Lung microvascular endothelial cell (primary cell): ENCODE results near the gene OTX1. TPM values are rescaled to one million over a fixed set of nuclear protein-coding genes. Genes with fewer than 3 reads are reported as not detected.
A peak's percentile ranks its signal among the peaks of the same experiment; 100 is the strongest.

Experiments
- DNase-seq, 2 donors: peaks; one replicate each; pipeline versions ENCODE4 v3.0.0 to v3.0.0-alpha.2; 2010; ENCODE audit warnings: low read depth in 2 of 2
- total RNA-seq: library from RNA; depleted of rRNA; stranded (reverse); fragments of >200 nt; gene quantifications from 2 replicates; pipeline ENCODE4 v1.2.1, GENCODE V29; 2014

Gene OTX1
- total RNA-seq, 1 donor from 2014 or later, result not detected

DNA sequence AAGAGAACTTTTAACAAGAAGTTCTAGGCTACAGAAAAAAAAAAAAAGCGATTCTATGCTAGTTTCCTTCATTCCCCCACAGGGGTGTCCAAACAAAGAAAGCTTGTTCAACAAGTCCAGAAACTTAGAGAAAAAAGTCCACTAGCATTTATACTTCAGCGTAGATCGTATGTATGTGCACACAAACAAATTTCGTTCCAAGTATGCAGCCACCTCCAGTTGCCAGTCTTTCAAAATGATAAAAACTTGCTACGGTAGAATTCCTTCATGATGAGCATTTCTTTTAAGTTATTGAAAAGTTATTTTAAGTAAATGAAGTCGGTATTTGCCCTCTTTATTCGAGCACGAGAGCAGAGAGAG, 3.7 kb upstream of the OTX1 start:
- DNase-seq, result no peak

DNA sequence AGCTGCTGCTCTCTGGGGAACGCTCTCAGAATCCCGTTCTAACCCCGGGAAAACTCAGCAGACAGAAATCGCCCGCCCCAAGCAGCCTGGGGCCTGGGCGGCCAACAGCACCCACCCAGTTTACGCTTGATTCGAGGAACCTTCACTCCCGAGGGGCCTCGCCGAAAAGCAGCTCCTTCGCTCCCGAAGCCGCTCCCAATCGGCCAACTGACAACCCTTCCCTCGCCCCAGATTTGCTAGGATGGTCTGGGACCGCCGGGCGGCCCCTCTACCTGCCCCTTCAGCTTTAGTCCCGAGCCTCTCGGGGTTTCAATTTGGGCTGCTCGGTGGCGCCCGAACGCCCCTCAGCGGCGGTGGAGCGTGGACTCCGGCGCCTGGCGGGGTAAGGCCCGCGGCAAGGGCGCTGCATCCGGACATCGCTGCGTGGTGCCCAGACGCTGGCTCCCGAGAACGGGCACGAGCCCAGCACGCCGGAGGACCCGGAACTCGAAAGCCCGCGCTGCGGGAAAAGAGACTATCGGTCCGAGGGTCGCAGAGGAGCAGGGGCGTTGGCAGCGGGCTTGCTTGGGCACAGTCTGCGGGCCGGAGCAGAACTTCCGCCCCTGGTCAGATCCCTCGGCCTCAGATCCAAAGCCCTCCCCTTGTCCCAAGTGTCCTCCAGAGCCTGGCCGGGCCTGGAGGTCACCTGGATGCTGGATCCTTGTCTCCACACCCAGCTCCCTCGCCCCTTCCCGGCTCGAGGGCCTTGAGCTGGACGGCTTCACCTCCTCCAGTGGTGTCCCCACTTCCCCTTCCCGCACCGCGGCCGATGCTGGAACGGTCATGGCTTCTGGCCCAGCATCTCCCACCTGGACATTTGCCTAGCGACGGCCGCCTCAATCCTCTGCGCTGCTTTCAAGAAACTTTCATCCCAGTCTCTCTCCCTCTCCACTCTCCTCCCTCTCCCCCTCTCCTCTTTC, 3.0 kb upstream of the OTX1 start:
- no peak for DNase-seq

DNA sequence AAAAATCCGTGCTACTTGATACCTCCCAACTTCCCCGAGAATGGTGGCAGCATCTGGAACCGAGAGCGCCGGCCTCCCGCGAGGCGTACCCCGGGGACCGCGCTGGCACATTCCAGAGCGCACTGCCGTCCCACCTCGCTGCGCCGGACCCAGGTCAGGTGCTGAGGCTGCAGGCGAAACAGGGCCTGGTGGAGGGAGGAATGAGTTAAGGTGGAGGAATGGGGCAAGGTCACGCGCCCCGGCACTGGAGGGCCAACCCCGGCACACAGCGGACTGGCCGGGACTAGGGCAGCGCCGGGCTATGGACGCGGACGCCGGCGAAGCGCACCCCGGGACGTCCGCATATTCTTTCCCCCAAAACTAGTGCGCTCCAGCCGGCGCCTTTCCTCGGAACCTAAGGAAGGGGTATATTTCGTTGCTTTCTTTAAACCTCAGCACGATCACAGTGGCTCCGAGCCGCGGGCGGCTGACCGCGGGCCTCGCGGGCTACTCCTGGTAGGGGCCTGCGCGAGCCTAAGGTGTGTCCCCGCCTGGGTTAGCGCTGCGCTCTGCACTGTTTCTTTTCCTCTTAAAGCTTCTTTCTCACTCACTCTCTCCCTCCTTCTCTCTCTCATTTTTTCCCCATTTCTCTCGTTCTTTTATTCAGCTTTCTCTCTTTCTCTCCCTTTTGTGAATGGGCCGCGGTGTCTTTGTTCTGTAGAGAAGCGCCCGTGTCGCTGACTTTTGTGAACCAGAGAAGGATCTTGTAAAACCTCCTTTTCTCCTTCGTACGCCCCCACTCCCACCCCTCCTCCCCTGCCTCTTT, 2.1 kb upstream of the OTX1 start:
- no peak for DNase-seq

DNA sequence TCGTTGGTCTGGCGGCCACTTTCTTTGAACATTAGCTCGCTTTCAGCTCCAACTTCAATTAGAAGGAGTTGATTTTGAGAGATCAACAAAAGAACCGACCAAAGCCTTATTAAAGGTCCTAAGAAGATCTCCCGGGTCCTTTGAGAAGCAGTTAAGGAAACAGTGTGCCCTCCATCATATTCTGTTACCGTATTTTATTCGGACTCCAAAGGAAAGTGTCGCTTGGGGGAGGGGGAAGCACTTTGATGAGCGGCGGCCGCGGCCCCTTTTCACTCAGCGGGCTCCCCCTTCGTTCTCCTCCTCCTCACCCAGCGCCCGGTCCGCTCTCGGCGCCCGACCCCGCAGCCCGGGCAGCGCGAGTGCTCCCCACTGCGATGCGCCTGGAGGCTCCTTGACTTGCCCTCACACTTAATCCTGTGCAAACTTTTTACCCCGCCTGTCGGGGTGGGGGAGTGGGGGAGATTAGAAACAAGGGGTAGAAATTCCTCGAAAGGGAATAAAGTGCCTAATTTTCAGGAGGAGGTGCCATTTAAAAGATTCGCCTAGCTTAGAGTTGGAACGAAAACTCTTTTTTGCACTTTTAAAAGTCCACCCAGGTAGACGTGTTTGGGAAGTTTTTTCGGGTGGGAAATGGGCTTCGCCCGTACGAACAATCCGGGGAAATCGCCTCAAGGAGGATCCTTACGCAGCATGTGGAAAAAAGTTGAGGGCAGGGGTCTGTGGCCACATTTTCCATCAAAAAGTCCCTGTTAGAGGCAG, 1.2 kb upstream of the OTX1 start:
- DNase-seq, result no peak

DNA sequence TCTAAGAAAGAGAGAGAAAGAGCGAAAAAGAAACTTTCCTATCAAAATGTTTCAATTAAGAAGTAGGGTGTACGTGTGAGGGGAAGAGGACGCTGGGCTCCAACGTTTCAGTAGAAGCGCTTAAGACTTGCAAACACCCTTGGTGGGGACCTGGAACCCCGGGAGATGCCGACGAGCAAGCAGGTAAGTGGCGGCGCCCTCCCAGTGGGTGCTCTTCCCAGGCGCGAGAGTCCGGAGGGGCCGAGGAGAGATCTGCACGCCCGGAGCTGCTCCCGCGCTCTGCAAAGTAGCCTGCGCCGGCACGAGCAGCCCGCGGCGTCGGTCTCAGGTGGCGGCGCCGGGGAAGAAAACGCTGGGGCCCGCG, 678 bp upstream of the OTX1 start:
- DNase-seq, result no peak

DNA sequence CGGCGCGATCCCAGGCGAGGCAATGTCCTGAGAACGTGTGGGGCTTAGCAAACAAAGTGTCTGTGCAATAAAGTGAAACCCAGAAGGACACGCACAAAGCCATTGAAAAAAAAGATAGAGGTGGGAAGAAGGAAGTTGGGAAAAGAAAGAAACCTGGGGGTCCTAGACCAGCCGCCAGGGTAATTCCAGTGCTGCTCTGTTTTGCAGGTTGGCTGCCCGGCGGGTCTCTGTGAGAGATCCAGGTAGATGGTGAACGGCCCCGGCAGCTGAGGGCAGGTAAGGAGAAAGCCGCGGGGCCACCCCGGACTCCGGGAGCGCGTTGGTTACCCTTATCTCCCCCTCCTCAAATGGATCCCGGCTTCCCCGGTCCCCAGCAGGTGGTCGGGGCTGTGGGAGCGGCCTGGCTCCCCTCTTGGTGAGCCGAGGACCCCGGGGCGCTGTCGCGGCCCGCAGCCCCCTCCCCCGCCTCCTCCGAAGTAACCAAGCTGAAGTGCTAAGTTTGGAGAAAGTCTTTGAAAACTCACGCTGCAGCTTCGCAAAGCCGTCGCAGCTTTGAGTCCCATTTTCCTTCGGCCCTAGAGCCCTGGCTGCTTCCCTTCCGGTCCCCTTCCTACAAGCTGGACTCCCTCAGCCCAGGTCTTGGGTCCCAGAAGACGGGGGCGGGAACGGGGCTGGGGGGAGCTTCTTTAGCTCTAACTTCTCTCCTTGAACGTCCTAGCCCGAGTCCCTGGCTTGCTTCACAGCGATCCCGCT, 588 bp downstream of the OTX1 start:
- no peak for DNase-seq

DNA sequence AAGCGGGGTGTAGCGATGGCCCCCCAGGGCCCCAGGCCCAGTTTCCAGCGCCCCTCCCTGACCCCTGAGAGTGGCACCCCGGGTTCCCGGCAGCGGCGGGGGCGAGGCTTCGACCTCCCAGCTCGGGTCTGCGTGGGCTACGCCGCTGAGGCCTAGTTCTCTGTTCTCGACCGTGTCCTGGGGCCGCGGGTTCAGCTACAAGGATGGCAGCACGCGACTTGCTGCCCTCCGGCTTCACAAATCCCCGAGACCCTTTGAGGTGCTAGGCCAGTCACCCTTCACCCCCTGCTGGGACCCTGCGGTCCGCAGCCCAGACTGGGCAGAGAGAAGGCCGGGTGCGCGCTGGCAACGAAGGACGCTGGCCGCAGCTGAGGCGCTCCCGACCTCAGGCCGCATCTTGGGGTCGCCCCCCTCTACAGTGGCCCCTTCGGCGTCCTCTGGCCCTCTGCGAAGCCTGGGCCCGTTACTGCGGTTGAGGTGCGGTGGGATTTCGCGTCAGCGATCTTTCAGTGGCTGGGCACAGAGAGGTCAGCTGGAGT, 1.2 kb downstream of the OTX1 start:
- no peak for DNase-seq

DNA sequence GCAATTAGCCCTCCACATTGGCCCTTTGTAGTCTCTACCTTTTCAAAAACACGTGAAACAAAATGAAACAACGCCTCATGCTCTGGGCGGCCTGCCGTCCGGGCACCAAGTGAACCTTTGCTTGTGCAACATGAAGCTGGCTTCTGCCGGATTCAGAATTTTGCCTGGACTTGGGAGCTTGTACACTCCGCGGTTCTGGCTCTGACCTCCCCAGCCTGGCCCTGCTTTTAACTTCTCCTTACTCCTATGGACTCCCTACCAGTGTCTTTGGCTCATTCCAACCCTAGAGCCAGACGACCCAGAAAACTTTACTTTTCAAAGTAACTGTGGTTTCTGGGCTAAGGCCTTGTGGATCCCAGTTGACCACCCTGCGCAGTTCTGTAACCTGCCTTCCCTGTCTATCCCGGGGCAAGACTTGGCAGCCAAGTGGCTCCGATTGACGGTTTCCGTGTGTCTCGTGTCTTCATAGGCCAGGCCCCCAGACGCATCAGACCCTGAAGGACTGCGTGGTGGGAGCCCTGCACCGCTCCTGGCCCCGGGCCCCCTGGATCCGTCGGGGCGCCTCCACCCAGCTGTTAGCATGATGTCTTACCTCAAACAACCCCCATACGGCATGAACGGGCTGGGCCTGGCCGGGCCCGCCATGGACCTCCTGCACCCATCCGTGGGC, 1.9 kb downstream of the OTX1 start:
- DNase-seq, result no peak

DNA sequence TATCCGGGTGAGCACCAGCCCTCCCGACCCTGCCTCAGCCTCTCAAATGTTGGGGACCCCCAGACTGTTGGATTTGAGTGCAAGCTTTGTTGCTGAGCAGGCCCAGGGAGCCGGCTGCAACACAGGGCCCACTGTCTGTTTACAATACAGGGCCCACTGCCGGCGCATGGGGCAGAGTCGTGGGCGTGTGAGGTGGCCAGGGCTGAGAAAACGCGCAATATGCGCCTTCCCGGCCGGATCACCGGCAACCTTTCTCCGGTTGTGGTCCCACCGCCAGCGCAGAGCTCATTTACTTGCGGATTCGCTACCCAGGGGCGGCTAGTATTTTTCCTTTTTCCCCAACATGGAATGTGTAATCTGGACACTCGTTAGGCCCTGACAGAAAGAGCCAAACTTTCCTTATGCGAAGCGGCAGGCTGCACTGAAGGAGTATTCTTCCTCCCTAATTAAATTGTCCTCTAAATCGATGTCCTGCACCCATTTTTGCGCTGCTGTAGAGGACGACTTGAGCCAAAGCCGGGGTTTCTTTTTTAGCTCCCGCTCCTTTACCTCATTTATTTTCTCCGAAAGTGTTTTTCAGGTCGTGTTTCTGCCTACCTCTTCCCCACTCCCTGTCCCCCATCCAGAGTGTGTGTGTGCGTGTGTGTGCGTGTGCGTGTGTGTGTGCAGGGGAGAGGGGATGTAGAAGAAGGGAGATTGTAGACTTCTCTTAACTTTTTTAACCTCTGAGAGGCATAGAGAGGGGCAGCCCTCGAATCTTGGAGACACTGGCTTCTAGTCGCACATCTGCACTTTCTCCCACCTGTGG, 2.7 kb downstream of the OTX1 start:
- peak in 1 of 2 donors; percentile 1 for DNase-seq

DNA sequence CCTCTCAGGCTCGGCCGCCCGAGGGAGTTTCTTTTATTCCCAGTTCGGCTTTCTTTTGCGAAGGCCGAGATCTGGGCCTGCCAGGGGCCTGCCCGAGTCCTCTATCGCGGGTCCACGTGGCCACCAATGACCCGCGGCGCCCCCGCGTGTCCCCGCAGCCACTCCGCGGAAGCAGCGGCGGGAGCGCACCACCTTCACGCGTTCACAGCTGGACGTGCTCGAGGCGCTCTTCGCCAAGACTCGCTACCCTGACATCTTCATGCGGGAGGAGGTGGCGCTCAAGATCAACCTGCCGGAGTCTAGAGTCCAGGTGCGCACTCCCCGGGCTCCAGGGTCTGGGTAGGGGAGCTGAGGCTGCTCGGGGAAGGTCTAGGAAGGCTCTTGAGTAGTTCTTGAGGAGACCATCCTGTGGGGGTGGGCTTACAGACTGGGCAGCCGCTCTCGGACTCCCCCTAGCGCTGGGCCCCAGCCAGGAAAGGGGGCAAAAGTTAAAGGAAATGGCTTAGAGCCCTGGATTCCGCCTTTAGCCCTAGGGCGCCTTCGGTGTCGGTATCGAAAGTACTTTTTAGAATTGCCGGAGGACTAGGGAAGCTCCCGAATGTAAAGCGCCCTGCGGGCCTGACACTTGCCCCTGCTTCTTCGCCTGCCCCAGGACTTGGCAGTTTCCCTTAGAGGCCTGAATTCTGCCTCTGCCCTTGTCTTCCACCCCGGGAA, 3.4 kb downstream of the OTX1 start:
- DNase-seq, result peak in 1 of 2 donors; percentile 16

DNA sequence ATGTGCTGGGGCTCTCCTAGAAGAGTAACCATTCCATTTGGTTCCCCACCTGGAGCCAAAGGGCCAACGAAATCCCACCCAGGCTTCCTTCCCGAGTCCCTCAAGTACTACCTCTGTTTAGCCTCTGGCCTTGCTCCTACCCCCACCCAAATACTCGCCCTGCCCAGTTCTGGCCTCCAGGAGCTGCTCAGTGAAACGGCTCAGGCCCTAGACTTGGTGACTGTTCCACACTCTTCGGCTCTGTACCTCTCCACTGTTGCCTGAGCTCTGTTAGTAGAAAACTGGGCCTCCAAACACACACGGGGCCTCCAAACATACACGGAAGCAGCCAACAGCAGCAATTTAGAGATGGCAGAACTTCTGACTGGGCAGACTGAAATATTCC, 4.2 kb downstream of the OTX1 start:
- DNase-seq, result no peak

DNA sequence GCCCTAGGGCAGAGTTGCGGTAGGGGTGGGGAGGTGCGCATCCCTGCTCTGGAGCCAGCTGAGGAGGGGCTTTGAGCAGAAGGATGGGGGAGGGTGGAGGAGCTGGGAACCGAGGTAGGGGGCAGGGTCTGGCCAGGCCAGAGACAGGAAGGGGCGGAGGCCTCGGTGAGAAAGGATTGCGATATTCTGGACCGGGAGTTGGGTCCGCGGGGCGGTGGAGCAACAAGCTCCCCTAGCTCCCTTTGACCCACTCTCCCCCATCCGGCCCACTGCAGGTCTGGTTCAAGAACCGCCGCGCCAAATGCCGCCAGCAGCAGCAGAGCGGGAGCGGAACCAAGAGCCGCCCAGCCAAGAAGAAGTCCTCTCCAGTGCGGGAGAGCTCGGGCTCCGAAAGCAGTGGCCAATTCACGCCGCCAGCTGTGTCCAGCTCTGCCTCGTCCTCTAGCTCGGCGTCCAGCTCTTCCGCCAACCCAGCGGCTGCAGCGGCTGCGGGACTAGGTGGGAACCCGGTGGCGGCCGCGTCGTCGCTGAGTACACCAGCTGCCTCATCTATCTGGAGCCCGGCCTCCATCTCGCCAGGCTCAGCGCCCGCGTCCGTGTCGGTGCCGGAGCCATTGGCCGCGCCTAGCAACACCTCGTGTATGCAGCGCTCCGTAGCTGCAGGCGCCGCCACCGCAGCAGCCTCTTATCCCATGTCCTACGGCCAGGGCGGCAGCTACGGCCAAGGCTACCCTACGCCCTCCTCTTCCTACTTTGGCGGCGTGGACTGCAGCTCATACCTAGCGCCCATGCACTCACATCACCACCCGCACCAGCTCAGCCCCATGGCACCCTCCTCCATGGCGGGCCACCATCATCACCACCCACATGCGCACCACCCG, 4.8 kb downstream of the OTX1 start:
- DNase-seq, result peak in 1 of 2 donors; percentile 12

DNA sequence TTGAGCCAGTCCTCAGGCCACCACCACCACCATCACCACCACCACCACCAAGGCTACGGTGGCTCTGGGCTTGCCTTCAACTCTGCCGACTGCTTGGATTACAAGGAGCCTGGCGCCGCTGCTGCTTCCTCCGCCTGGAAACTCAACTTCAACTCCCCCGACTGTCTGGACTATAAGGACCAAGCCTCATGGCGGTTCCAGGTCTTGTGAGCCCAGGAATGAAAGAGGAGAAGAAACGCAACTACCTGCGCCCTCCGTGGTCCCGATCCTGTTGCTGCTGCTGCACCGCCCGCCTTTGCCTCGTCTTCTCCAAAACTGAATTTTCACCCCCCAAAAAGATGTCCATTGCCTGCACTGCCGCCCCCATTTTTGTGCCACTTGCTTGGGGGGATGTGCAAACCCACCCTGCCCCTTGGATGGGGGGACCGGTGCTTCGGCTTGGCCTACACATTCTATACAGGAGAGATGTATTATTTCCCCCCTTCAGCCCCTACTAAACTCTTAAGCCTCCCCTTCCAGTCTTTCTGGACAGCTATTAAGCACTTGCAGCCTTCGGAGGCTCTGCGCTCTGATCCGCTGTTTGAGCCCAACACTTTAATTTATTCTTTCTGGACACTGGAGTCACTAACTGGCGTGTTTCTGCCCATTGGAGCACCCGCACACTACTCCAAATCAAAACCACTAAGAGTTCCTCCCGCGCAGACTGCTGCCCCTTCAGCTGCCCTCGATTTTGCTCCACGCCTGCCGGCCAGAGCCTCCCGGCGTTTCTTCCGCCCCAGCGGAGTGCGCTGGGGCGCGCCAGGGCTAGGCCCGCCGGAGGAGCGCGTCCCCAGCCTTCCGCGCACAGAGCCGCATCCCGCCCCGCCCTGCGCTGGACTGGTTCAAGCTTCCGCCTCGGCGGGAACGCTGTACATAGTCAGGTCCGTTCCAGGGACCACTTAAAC, 5.7 kb downstream of the OTX1 start:
- DNase-seq, result peak in 1 of 2 donors; percentile 30

DNA sequence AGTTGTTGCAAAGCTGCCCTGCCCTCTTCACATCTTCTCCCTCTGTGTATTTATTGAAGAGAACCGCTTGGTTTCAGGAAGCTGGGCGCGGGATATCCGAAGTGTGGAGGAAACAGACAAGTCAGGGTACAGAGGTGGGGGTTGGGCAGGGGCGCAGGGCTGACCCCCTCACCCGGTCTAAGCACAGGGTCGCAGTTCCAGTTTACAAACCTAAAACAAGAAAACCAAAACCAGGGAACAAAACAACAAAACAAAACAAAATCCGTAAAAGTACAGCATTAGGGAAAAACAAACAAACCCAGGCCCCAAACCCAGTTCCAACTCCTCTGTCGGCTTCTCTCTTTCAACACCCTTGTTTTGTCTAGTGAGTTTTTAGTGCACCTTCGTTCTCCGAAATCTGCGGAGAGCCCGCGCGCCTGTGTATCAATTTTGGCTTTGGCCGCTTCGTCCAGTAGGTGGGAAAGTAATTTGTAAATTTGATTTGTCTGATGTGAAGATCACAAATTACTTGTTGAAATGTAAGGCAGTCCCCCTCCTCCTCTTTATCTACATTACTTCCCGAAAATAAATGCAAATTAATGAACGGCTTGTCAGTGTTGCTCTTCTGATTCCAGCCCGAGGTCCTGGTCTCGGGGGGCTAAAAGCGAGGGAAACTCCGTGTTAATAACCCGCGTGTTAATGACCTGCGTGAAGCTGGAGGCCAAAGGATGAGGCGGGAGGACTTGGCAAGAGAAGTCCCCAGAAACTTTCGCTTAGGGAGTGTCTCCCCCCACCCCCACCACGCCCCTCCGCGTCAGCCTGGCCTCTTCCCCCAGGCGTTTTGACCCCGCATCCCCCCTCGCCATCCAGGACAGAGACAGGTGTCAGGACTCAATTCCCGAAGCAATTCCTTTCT, 6.9 kb downstream of the OTX1 start:
- peak in 1 of 2 donors; percentile 0 for DNase-seq

DNA sequence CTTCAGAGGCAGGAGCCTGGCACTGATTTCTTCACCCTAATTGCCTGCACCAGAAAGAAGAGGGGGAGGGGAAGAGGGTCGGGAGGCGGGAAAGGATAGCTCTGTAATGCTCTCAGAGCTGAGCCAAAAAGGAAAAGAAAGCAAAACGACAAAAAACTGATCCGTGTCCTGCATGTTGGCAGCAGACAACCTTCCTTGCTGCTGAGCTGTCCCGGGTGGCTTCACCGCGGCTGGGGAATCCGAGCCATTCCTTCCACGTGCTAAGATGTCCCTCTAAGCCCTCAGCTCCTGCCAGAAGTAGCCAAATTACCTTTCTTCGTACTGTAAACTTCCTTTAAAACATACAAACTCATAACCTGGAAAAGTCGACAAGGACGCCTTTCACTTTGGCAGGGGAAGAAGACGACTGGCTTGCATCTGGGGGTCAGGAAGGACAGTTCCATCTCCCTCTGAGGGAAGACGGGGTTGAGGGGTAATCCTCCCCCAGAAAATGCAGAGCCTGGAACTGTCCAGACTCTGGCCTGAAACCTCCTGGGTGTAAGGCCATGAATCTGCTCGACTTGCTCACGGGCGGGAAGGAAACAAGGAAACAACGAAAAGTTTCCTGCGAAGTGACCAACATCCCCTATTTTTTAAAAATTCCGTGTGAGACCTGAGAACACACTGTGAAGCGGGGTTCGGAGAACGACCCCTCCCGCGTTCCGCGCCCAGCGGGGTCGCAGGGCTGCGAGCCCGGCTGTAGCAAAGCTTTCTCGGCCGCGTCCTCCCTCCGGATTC, 7.7 kb downstream of the OTX1 start:
- peak in 1 of 2 donors; percentile 22 for DNase-seq
